LNCaP clone FGC (cell line): ENCODE results near the gene CASZ1.

Experiments
- DNase-seq: peaks from one replicate; pipeline ENCODE4 v3.0.0-alpha.2; 2011; ENCODE audit warnings: low read depth
- H3K4me3 ChIP-seq: 2 replicates; pipeline ENCODE4 v1.5.1; 2011; ENCODE audit warnings: mild to moderate bottlenecking, low read depth, low read length, control low read depth
- TF ChIP-seq, protein P1 (sequence below): IDR thresholded peaks from 2 replicates; pipeline ENCODE4 v1.5.1; 2012; ENCODE audit warnings: mild to moderate bottlenecking; ENCODE audit not compliant: control insufficient read depth, insufficient read depth; ENCODE audit errors: extremely low read depth

CASZ1 gene

DNA sequence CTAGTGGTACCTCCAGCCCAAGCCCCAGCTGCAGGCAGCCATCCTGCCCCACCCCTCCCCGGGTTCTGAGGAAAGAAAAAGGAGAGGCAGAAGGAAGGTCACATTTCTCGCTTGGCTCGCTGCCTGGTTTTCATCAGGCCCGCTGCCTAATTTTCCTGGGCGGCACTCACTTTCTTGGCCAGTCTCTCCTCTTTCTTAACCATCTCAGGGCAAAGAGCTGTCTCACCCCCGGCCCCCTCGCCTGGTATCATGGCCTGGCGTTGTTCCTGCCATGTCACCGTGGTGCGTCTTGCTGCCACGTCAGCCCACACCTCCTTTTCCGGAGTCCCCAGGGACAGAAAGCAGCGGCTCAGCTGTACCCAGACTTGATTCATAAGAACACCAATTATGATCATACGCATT, 26.6 kb upstream of the CASZ1 start:
- TF ChIP-seq, protein P1, sequence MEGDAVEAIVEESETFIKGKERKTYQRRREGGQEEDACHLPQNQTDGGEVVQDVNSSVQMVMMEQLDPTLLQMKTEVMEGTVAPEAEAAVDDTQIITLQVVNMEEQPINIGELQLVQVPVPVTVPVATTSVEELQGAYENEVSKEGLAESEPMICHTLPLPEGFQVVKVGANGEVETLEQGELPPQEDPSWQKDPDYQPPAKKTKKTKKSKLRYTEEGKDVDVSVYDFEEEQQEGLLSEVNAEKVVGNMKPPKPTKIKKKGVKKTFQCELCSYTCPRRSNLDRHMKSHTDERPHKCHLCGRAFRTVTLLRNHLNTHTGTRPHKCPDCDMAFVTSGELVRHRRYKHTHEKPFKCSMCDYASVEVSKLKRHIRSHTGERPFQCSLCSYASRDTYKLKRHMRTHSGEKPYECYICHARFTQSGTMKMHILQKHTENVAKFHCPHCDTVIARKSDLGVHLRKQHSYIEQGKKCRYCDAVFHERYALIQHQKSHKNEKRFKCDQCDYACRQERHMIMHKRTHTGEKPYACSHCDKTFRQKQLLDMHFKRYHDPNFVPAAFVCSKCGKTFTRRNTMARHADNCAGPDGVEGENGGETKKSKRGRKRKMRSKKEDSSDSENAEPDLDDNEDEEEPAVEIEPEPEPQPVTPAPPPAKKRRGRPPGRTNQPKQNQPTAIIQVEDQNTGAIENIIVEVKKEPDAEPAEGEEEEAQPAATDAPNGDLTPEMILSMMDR, result no peak
- no peak overlapping the region for H3K4me3 ChIP-seq
- DNase-seq, result no peak

DNA sequence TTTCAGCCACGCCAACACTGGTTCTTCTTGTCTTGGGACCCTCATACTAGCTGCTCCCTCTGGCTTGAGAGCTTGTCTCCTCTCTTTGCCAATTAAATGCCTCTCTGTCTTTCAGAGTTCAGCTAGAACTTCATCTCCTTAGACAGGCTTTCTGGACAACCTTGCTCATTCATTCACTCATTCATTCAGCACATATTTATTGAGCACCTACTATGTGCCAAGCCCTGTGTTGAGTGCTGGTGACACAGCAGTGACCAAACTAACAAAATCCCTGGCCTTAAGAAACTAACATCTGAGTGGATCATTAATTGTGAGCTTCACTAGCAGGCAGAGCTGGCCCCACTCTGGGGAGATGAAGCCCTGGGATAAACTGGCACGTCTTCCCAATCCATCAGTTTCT, 24.9 kb upstream of the CASZ1 start:
- no peak for DNase-seq

DNA sequence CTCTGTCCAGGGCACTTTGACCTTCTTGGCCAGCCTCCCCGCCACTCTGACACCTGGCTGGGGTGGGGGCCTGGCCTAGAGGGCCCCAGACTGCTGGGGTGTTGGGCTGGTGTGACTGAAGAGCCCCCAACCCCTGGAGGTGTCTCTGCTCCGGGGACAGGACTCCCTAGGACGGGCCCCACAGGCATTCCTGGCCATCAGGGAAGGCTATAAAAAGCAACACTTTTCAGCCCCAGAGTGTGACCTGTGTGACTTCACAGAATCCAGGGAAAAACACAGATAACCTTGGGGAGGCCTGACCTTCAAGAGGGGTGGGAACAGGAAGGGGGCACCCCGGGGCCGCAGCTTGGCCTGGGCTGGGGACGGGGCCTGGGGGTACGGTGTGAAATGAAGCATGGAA, 24.0 kb upstream of the CASZ1 start:
- no peak for DNase-seq
- no peak overlapping the region for H3K4me3 ChIP-seq
- TF ChIP-seq, protein P1, result no peak

More for the DNA sequence above, 24.9 kb upstream of the CASZ1 start:
- TF ChIP-seq, protein P1, result no peak
- no peak overlapping the region for H3K4me3 ChIP-seq

DNA sequence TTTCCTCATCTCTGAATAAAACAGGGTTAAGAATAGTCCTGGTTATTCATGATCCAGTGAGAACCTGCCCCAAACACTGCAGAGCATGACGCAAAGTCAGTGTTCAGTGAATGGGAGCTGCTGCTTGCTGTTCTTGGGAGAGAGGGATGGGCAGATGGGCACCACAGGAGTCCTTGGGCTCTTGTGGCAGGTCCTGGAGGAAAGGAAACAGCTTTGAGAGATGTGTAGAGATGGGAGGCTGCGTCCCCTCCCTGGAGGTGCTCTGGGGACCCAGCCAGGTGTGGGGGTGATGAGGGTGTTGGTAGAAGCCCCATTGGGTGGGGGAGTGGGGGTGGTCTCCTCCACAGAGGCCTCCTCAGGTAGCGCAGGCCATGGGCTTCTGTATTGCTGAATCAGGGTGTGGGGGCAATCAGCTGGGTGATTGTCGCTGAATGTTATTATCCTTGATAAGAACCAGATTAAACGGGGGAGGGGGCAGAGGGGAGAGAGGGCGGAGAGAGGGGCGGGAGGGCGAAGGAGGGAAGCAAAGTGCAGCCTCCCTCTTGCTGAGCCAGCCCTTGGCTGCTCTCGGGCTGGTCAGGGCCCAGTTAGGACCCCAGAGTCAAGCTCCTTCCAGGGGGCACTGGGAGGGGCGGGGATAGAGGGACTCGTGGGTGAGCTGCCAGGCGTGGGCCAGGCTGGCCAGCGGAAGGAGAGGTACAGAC, 22.9 kb upstream of the CASZ1 start:
- TF ChIP-seq, protein P1, result no peak
- DNase-seq, result no peak

DNA sequence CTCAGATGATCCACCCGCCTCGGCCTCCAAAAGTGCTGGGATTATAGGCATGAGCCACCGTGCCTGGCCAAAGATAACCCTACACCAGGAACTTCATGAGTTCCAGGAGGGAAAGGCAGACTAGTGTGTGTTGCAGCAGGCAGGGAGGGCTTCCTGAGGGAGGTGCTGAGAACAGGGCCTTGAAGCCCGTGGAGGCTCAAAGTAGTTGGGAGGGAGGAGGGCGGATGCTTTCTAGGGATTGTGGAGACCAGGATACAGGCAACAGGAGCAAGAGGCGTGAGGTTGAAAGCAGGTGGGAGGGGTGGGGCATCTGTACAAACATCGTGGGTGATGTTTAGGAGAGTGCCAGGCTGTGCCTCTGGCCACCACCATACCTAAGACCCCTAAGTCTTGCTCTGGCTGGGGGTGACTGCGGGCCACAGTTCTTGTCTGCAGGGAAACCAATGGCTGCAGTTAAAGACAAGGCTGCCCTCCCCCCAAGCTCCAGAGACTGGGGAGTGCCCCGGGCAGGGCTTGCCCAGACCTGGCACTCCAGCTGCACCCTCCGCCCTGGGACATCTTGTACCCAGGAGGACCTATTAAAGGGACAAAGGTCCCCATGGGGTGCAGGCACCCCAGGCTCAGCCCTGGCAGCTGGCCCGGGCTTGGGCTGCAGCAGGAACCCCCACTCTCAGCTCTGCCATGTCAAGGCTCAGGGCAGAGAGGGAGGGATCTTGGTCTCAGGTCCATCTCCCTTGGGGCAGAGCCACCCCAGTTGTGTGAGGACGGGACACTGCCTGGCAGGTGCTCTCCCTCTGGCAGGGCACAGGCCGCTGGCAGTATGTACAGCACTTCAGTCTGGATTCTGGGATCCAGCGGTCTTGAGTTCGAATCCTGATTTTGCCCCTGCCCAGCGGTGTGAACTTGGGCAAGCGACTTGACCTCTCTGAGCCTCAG, 22.1 kb upstream of the CASZ1 start:
- no peak overlapping the region for H3K4me3 ChIP-seq
- TF ChIP-seq, protein P1, result no peak
- no peak for DNase-seq

More for the DNA sequence above, 22.9 kb upstream of the CASZ1 start:
- H3K4me3 ChIP-seq, result no peak overlapping the region

DNA sequence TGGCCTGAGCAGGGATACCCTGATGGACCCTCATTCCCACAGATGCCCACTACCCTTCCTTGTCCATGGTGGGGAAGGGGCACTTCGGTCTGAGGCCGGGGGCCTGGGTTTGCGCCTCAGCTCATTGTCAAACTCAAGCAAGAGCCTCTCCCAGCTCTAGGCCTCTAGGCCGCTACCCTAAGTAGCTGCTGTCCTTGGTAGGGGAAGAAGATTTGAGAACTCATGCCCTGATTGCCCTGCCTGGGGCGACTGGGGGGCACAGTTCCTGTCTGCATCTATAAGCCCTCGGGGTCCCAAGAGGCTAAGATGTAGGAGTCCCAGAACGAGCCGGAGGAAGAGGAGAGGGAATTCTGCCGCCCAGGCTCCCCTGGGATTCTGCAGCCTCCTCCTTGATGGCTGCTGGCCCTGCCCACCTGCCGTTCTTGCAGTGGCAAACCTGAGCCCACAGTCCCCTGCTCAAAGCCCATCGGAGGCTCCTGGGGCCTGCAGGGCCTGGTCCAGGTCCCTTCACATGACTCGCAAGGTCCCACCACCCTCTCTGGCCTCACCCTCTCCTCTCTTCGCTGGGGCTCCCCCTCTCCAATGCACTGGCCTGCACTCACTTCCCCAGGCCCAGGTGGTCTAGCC, 20.4 kb upstream of the CASZ1 start:
- TF ChIP-seq, protein P1, result no peak
- no peak overlapping the region for H3K4me3 ChIP-seq
- DNase-seq, result no peak
